GM19324 (cell line): Measurements from ENCODE around the gene ADAMTSL4.

Experiments
- ATAC-seq: cut with Tn5 transposase; IDR thresholded peaks from one replicate; pipeline ENCODE4 v1.9.1; 2021; ENCODE audit warnings: mild to moderate bottlenecking, moderate library complexity; ENCODE audit not compliant: unreplicated experiment, low FRiP score

ADAMTSL4 gene

DNA sequence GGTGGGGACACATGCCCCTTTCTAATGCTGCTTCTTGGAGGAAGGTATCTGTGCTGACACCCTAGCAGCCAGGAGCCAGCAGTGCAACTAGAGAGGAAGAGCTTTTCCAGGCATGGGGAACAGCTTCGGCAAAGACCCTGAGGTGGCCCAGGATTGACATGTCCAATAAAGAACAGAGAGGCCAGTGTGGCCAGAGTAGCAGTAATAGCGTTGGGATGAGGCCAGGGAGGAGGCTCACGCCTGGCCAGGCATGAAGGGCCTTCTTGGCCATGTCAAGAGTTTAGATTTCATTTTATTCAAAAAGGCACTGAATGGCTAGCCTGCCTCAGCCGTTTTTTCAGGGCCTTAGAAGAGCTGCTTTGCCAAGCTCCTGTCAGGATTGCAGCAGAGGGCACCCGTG is 16.3 kb upstream of the ADAMTSL4 start:
- ATAC-seq: no peak

DNA sequence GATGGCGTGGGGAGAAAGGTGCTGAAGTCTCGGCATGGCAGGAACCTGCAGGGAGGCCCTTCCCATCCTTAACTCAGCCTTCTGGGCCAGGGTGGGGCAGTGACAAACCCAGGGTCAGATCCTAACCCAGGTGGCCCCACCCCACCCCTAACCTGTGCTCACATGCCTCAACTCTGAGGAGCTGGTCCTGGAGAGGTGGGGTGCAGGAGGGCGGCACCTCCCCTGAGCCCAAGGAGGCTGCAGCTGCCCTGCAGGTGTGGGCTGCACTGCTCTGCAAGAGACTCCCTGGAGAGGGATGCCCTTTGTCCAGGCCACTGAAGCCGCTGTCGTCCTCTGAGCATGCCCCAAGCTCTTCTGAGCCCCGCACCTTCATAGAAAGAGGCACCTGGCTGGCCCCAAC is 15.2 kb upstream of the ADAMTSL4 start:
- no peak for ATAC-seq

GRCh38 chr1:150535511-150536287 is 13.5 kb upstream of the ADAMTSL4 start:
- no peak for ATAC-seq

- no peak for ATAC-seq
Observed at GRCh38 chr1:150536836-150537731, 12.1 kb upstream of the ADAMTSL4 start.

DNA sequence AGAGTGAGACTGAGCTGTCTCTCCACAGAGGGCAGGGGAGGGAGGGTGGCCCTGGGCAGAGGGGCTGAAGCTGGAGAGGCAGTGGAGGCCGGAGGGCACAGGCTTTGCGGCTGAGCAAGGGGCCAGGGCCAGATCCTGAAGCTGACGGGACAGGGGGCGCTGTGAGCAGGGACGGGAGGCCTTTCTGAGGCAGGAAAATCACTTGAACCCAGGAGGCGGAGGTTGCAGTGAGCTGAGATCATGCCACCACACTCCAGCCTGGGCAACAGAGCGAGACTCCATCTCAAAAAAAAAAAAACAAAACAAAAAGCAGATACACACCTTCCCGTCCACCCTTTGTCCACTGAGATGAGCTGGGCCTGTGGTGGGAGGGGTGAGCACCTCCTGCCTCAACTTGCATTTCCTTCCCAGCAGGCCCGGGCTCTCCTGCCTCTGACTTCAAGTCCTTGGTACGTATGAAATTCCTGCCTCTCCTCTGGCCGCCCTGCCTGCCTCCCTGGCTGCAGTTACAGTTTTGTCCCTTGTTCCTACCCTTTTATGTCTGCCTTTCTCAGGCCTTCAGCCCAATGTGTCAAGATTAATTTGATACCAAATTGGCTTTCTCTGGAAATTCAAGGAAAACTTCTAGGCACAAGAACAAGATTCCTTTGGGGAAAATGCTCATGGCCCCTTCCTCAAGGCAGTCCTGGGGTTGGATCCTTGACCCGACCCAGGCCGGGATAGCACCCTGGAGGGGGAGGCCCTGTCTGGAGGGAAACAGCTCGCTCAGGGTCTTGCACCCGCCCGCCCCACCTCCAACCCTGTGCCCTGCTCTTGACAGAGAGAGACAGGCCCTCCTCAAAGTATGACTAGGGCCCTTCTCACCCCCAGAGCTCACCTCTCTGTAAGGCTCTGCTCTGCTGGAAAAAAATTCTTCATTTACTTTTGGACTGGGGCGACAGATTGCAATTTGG is 11.2 kb upstream of the ADAMTSL4 start:
- ATAC-seq: no peak

GRCh38 chr1:150543500-150544143 is 5.6 kb upstream of the ADAMTSL4 start:
- no peak for ATAC-seq

GRCh38 chr1:150544204-150544603 is 5.0 kb upstream of the ADAMTSL4 start:
- ATAC-seq: no peak

- ATAC-seq: no peak
Observed at GRCh38 chr1:150545486-150546032, 3.6 kb upstream of the ADAMTSL4 start.

- ATAC-seq: no peak
Observed at GRCh38 chr1:150546294-150546937, 2.8 kb upstream of the ADAMTSL4 start.

- no peak for ATAC-seq
Observed at GRCh38 chr1:150548324-150548631, 930 bp upstream of the ADAMTSL4 start.

GRCh38 chr1:150549496-150550221 is 451 bp downstream of the ADAMTSL4 start:
- no peak for ATAC-seq

- ATAC-seq: no peak
Observed at GRCh38 chr1:150550222-150551050, 1.2 kb downstream of the ADAMTSL4 start.

DNA sequence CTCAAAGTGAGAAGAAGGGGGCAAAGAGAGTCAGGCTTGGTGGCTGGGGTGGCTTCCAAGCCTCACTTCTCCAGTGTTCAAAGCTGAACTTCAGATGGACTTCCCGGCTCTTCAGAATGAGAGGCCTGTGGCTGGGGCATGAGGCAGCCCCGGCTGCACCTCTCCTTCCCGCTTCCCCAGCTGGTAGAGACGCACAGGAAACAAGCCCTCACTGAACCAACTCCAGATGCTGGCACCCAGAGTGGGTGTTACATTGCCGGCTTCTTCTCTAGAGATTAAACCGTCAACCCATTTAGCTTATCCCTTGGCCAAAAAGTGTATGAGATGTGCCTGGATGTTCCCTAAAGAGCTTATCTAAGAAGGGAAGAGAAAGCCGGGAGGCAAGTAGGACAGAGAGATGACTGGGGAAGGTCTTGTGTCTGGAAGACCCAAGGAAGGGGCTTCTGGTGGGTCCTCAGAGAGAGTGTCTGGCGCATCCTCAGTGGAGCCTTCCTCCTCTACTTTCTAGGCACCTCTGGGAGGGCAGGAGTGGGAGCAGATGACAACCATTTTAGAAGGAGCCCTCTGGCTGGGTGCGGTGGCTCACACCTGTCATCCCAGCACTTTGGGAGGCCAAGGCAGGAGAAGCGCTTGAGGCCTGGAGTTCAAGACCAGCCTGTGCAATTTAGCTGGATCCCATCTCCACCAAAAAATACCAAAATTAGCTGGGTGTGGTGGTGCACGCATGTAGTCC is 2.0 kb downstream of the ADAMTSL4 start:
- ATAC-seq: no peak

DNA sequence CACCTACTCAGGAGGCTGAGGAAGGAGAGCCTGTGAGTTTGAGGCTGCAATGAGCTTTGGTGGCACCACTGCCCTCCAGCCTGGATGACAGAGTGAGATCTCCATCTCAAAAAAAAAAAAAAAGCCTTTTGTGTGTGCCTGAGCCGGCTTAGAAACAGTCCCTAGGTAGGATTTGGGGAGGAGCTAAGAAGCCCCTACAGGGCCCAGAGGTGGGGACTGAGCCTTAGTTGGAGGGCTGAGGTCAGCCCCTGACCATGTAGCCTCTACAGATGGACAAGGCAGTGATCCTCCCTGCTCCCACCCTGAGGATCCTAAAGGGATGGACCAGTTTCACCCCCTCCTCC is 2.5 kb downstream of the ADAMTSL4 start:
- ATAC-seq: no peak

- ATAC-seq: no peak
Observed at GRCh38 chr1:150552128-150552910, 3.1 kb downstream of the ADAMTSL4 start.

- no peak for ATAC-seq
Observed at GRCh38 chr1:150552911-150553289, 3.7 kb downstream of the ADAMTSL4 start.
